ENCODE measurements around the gene WDR41.
A peak's percentile ranks its signal among the peaks of the same experiment; 100 is the strongest.

Gene WDR41

GRCh38 chr5:77448831-77449230 lies 43.3 kb downstream of the WDR41 start:
- no peak for DNase-seq (ENCODE audit: low spot score)

- DNase-seq (ENCODE audit: low spot score) = no peak
Observed at GRCh38 chr5:77444356-77444755, 47.8 kb downstream of the WDR41 start.

GRCh38 chr5:77443670-77444069 lies 48.4 kb downstream of the WDR41 start:
- DNase-seq (ENCODE audit: low spot score) = no peak

GRCh38 chr5:77438071-77438470 lies 54.0 kb downstream of the WDR41 start:
- DNase-seq (ENCODE audit: low spot score) = no peak

- DNase-seq (ENCODE audit: low spot score) = peak; percentile 76
Observed at GRCh38 chr5:77437194-77437593, 54.9 kb downstream of the WDR41 start.

- DNase-seq (ENCODE audit: low spot score) = no peak
Observed at GRCh38 chr5:77431719-77432118, 60.4 kb downstream of the WDR41 start.

- DNase-seq (ENCODE audit: low spot score) = no peak
Observed at GRCh38 chr5:77431286-77431685, 60.8 kb downstream of the WDR41 start.

- no peak for DNase-seq (ENCODE audit: low spot score)
Observed at GRCh38 chr5:77430726-77431125, 61.4 kb downstream of the WDR41 start.

- no peak for DNase-seq (ENCODE audit: low spot score)
Observed at GRCh38 chr5:77428526-77428925, 63.6 kb downstream of the WDR41 start.

- DNase-seq (ENCODE audit: low spot score) = no peak
Observed at GRCh38 chr5:77427998-77428397, 64.1 kb downstream of the WDR41 start.

- no peak for DNase-seq (ENCODE audit: low spot score)
Observed at GRCh38 chr5:77426670-77427069, 65.4 kb downstream of the WDR41 start.

GRCh38 chr5:77425998-77426659 lies 66.0 kb downstream of the WDR41 start:
- DNase-seq (ENCODE audit: low spot score) = no peak

- no peak for DNase-seq (ENCODE audit: low spot score)
Observed at GRCh38 chr5:77425420-77425819, 66.7 kb downstream of the WDR41 start.

GRCh38 chr5:77424921-77425320 lies 67.2 kb downstream of the WDR41 start:
- no peak for DNase-seq (ENCODE audit: low spot score)

GRCh38 chr5:77423022-77423750 lies 68.9 kb downstream of the WDR41 start:
- no peak for DNase-seq (ENCODE audit: low spot score)

GRCh38 chr5:77420940-77421339 lies 71.2 kb downstream of the WDR41 start:
- DNase-seq (ENCODE audit: low spot score) = no peak

- DNase-seq (ENCODE audit: low spot score) = no peak
Observed at GRCh38 chr5:77419644-77420582, 72.2 kb downstream of the WDR41 start.

GRCh38 chr5:77418601-77419581 lies 73.2 kb downstream of the WDR41 start:
- DNase-seq (ENCODE audit: low spot score) = no peak

GRCh38 chr5:77418162-77418561 lies 74.0 kb downstream of the WDR41 start:
- no peak for DNase-seq (ENCODE audit: low spot score)

- no peak for DNase-seq (ENCODE audit: low spot score)
Observed at GRCh38 chr5:77413049-77413448, 79.1 kb downstream of the WDR41 start.

GRCh38 chr5:77409870-77410621 lies 82.1 kb downstream of the WDR41 start:
- no peak for DNase-seq (ENCODE audit: low spot score)
